Right lobe of liver (tissue), 4 donors: ENCODE data around the gene HNRNPLL.

Experiments
- POLR2A ChIP-seq: fragments of 450-650 bp; IDR thresholded peaks from one replicate; pipeline ENCODE4 v1.6.1; 2017; ENCODE audit warnings: antibody characterized with exemption, mild to moderate bottlenecking
- TF ChIP-seq, protein P1 (sequence below), 4 donors: fragments of 200-600 bp in 3 of 4; fragments of 450-650 bp in 1 of 4; IDR thresholded peaks; one replicate each; pipeline versions ENCODE4 v1.5.1 to v1.8.0; 2016 to 2022; ENCODE audit warnings: antibody characterized with exemption in 4 of 4, mild to moderate bottlenecking in 2 of 4
- donor health status: DM: no; HTN: no; CAD: no.
- donor health status: DM: no; HTN: no; CAD: no.
- donor health status: DM: no; HTN: yes; CAD: no.

DNA sequence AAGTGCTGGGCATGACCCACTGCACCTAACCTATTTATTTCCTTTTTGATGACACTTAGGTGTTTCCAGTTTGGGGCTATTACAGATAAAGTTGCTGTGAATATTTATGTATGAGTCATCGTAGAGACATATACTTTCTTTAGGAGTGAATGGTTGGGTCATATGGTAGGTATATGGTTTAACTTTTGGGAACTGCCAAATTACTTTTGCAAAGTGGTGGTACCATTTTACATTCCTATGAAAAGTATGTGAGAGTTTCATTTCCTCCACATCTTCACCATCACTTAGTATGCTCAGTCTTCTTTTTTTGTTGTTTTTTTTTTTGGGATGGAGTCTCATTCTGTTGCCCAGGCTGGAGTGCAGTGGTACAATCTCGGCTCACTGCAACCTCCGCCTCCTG is 56.1 kb downstream of the HNRNPLL start:
- no peak for TF ChIP-seq POLR2A
- TF ChIP-seq, protein P1, sequence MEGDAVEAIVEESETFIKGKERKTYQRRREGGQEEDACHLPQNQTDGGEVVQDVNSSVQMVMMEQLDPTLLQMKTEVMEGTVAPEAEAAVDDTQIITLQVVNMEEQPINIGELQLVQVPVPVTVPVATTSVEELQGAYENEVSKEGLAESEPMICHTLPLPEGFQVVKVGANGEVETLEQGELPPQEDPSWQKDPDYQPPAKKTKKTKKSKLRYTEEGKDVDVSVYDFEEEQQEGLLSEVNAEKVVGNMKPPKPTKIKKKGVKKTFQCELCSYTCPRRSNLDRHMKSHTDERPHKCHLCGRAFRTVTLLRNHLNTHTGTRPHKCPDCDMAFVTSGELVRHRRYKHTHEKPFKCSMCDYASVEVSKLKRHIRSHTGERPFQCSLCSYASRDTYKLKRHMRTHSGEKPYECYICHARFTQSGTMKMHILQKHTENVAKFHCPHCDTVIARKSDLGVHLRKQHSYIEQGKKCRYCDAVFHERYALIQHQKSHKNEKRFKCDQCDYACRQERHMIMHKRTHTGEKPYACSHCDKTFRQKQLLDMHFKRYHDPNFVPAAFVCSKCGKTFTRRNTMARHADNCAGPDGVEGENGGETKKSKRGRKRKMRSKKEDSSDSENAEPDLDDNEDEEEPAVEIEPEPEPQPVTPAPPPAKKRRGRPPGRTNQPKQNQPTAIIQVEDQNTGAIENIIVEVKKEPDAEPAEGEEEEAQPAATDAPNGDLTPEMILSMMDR (IDR thresholded peaks at IDR 0.05) = no peak
